Skeletal muscle tissue (tissue), 4 donors: ENCODE measurements around the gene KCNIP4. TPM values are rescaled to one million over a fixed set of nuclear protein-coding genes. Genes with fewer than 3 reads are reported as not detected.

Experiments used
- H3K27ac ChIP-seq: one replicate; pipeline ENCODE4 v1.7.0; 2013; ENCODE audit warnings: mild to moderate bottlenecking, low read depth, low read length, inconsistent platforms
- H3K27me3 ChIP-seq, 3 donors: one replicate each; pipeline ENCODE4 v1.7.0; 2013; ENCODE audit warnings: low read length in 3 of 3; ENCODE audit not compliant: control insufficient read depth in 3 of 3, insufficient read depth in 3 of 3
- H3K36me3 ChIP-seq, 3 donors: one replicate each; pipeline ENCODE4 v1.7.0; 2013; ENCODE audit warnings: low read length in 3 of 3; ENCODE audit not compliant: control insufficient read depth in 3 of 3, insufficient read depth in 3 of 3
- H3K4me1 ChIP-seq, 3 donors: one replicate each; pipeline ENCODE4 v1.7.0; 2013; ENCODE audit warnings: low read length in 3 of 3, mild to moderate bottlenecking in 3 of 3; ENCODE audit not compliant: control insufficient read depth in 3 of 3, insufficient read depth in 3 of 3
- H3K4me3 ChIP-seq, 3 donors: one replicate each; pipeline ENCODE4 v1.7.0; 2013; ENCODE audit warnings: low read length in 3 of 3
- H3K9ac ChIP-seq, 3 donors: one replicate each; pipeline ENCODE4 v1.7.0; 2013; ENCODE audit warnings: low read length in 3 of 3, mild to moderate bottlenecking in 3 of 3, moderate library complexity in 2 of 3, low read depth in 1 of 3
- H3K9me3 ChIP-seq, 3 donors: one replicate each; pipeline ENCODE4 v1.7.0; 2013; ENCODE audit warnings: low read length in 3 of 3; ENCODE audit not compliant: control insufficient read depth in 3 of 3
- total RNA-seq: library from RNA; depleted of rRNA; stranded (reverse); fragments of >200 nt; gene quantifications from one replicate; pipeline ENCODE4 v1.2.3, GENCODE V29; 2014
- donor health status: Osteomylitis.

Gene KCNIP4
- total RNA-seq, 1 donor from 2014 or later: 0.52 TPM

DNA sequence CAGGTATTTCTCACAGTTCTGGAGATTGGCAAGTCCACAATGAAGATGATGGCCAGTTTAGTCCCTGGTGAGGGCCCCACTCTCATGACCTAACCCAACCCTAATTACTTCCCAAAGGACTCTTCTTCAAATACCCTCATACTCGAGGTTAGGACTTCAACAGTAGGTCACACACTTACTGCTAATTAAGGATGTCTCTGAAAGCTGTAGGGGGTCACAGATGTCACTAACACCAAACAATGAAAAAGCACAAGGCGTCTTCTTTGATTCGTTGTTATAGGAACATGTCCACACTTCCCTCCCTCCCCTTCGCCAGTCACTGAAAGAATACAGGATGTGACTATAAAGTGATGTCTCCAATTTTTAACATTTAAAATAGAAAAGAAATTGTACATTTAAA lies 938.6 kb downstream of the KCNIP4 start:
- no peak overlapping the region for H3K4me3 ChIP-seq

DNA sequence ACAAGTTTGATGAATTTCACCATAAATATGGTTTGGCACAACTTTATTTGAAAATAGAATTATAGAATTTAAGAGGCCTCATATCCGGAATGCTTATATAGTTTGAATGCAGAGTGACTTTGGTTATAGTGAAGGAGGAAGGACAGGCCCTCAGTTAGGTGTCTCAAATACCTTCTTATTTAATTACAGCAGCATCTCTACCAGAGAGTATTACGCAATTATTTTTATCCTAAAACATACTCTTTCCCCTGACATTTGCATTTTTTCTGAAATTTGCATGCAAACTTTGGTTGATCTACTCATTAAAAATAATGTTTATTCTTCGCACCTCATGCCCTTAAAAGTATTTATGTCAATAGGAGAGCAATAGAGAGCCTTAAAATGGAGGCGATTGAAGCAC lies 942.9 kb downstream of the KCNIP4 start:
- no peaks in the 10 kb centered on the region for H3K9me3 ChIP-seq
- H3K4me1 ChIP-seq: no peaks in the 10 kb centered on the region
- H3K4me3 ChIP-seq: no peak overlapping the region
- H3K9ac ChIP-seq: no peak overlapping the region
- no peaks in the 10 kb centered on the region for H3K36me3 ChIP-seq
- H3K27ac ChIP-seq: no peak overlapping the region
- no peaks in the 10 kb centered on the region for H3K27me3 ChIP-seq

More for the DNA sequence above, 938.6 kb downstream of the KCNIP4 start:
- Histone ChIP-seq H3K9me3 (no peaks in the 10 kb centered on the region), H3K9ac (no peak overlapping the region), H3K27me3 (no peaks in the 10 kb centered on the region), H3K27ac (no peak overlapping the region), H3K36me3 (no peaks in the 10 kb centered on the region), H3K4me1 (no peaks in the 10 kb centered on the region)

DNA sequence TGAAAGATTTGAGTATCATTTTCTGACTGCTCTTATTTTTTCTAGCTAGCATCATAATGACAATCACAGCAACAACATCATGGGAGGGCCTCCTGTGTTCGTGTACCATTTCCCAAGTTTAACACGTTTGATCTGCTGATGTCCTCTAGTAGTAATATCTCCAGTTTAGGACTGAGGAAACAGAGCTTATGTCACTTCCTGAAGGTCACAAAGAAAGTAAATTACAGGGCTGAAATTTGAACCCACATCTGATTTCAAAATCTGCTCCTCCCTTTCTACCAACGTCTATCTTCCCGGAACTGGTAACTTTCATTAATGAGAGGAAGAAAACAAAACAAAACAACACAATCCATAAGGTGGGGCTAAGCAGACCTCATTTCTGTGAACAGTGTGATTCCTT lies 945.6 kb downstream of the KCNIP4 start:
- H3K27ac ChIP-seq: no peak overlapping the region
- H3K27me3 ChIP-seq: no peaks in the 10 kb centered on the region
- H3K9me3 ChIP-seq: no peaks in the 10 kb centered on the region
- H3K9ac ChIP-seq: no peak overlapping the region
- H3K4me1 ChIP-seq: no peaks in the 10 kb centered on the region
- H3K4me3 ChIP-seq: no peak overlapping the region
- H3K36me3 ChIP-seq: no peaks in the 10 kb centered on the region

DNA sequence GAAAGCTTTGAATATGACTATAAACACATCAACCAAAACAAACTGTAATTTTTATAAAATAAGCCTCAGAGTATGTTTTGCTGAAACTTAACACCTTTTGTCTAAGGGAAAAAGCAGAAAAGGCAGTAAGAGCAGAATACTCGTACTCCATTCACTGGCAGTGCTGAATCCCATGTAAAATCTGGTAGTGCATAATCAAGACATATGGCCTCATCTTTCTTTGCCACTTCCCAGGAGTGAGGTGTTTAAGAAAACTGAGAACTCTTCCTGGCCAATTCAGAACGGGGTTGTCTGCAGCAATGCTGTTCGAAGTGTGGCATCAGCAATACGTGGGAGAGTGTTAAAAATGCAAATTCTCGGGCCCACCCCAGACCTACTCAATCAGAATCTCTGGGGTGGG lies 946.3 kb downstream of the KCNIP4 start:
- Histone ChIP-seq H3K4me3 (no peak overlapping the region), H3K27ac (no peak overlapping the region), H3K9me3 (no peaks in the 10 kb centered on the region), H3K4me1 (no peaks in the 10 kb centered on the region), H3K27me3 (no peaks in the 10 kb centered on the region), H3K9ac (no peak overlapping the region), H3K36me3 (no peaks in the 10 kb centered on the region)

DNA sequence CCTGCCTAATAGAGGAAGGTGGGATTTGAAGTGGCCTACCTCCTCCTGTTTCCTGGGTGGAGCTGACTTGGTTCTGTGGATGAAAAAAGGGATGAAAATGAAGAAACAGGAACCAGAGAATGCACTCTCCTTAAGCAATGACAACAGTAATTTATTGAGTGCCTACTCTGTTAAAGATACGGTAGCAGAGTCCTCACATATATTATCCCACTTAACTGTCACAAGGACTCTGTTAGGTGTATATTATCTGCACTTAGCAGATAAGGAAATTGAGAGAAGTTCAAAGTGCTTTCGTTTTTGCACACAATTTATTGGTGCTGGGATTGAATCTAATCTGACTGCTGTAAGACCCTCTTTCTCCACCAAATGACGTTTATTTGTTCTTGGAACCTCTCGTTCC lies 947.1 kb downstream of the KCNIP4 start:
- Histone ChIP-seq H3K27ac (no peak overlapping the region), H3K4me3 (no peak overlapping the region), H3K4me1 (no peaks in the 10 kb centered on the region), H3K9ac (no peak overlapping the region), H3K9me3 (no peaks in the 10 kb centered on the region), H3K27me3 (no peaks in the 10 kb centered on the region), H3K36me3 (no peaks in the 10 kb centered on the region)

DNA sequence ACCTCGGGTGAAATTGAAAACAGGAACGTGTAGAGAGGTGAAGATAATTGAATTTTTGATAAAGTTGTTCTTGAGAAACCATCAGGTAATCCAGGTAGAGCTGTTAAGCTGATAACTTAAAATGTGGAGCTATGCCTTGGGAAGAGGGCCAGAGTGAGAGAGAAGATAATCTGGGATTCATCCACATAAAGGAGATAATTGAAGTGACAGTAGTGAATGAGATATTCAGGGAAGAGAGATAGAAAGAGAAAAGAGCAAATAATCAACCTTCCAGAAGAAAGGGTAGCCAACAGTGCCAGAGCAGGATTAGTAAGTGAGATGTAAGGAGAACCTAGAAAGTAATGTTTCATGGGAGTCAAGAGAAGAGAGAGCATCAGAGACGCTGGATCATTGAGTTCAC lies 950.7 kb downstream of the KCNIP4 start:
- no peak overlapping the region for H3K9ac ChIP-seq
- H3K27ac ChIP-seq: no peak overlapping the region
- no peaks in the 10 kb centered on the region for H3K4me1 ChIP-seq
- no peaks in the 10 kb centered on the region for H3K27me3 ChIP-seq
- no peak overlapping the region for H3K4me3 ChIP-seq
- peaks cover 0 to 3% (median 0%) of the 10 kb centered on the region in 3 donors for H3K9me3 ChIP-seq
- no peaks in the 10 kb centered on the region for H3K36me3 ChIP-seq

DNA sequence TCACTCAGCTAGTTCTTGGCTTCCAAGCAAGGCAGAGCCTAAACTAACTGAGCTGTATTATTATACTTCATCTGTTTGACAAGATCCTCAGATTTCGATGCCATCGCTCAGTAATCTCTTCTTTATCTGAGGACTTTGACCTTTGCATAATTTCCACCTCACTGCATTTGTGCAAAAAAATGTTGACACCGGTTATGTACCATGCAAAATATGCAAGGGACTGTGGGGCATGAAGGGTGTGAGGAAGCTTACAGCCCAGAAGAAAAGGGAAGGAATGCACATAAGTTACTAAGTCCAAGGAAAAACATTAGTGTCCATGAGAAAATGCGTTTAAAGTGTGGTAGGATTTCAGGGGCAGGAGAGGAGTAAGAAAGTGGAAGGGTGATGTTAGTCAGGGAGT lies 953.0 kb downstream of the KCNIP4 start:
- no peaks in the 10 kb centered on the region for H3K4me1 ChIP-seq
- H3K36me3 ChIP-seq: no peaks in the 10 kb centered on the region
- no peak overlapping the region for H3K4me3 ChIP-seq
- no peaks in the 10 kb centered on the region for H3K27me3 ChIP-seq
- H3K27ac ChIP-seq: no peak overlapping the region
- peaks cover 0 to 7% (median 0%) of the 10 kb centered on the region in 3 donors for H3K9me3 ChIP-seq
- no peak overlapping the region for H3K9ac ChIP-seq

DNA sequence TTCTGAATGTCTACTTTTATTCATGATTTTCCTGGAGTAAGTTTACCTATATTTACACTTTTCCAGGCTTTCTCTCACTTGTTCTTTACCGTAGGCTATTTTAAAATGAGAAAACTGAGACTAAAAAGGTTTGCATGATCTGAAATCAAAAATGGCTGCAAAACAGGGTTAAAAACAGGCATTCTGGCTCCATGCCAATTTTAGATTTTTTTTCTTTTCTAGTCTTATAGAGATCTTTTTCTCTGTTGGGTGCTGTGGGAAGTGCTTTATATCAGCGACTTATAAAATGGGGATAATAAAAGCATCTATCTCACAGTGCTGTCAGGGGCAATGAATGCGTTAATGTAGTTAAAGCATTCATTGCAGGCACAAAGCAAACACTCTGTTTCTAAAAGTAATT lies 953.6 kb downstream of the KCNIP4 start:
- no peak overlapping the region for H3K27ac ChIP-seq
- H3K9me3 ChIP-seq: peaks cover 0 to 7% (median 0%) of the 10 kb centered on the region in 3 donors
- no peaks in the 10 kb centered on the region for H3K4me1 ChIP-seq
- no peaks in the 10 kb centered on the region for H3K36me3 ChIP-seq
- no peak overlapping the region for H3K4me3 ChIP-seq
- H3K27me3 ChIP-seq: no peaks in the 10 kb centered on the region
- H3K9ac ChIP-seq: no peak overlapping the region

DNA sequence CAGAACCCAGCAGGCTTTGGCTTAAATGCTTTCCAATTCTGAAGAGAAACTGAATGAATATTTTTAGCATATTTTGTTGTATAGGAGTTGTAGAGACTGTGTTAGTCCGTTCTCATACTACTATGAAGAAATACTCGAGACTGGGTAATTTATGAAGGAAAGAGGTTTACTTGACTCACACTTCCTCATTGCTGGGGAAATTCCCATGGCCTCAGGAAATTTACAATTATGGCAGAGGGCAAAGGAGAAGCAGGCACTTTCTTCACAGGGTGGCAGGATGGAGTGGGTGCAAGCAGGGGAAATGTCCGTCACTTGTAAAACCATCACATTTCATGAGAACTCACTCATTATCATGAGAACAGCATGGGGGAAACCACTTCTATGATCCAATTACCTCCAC lies 956.6 kb downstream of the KCNIP4 start:
- no peaks in the 10 kb centered on the region for H3K27me3 ChIP-seq
- H3K27ac ChIP-seq: no peak overlapping the region
- H3K4me3 ChIP-seq: no peak overlapping the region
- H3K36me3 ChIP-seq: no peaks in the 10 kb centered on the region
- peaks cover 0 to 7% (median 0%) of the 10 kb centered on the region in 3 donors for H3K9me3 ChIP-seq
- no peaks in the 10 kb centered on the region for H3K4me1 ChIP-seq
- no peak overlapping the region for H3K9ac ChIP-seq

DNA sequence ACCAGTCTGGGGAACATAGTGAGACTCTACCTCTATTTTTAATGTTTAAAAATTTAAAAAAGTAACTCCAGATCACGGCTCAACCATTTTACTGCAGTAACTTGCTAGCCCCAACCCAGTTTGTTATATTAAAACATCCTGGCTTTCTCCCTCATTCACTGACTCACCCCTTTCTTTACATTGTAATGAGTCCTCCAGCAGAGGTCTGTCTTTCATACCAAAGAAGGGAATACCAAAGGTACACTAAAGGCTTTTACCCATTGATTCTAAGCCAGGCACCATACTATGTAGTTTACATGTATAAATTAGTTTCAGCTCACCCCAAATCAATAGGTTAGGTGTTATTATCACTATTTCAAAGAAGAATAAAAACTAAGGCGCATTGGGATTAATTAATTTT lies 961.4 kb downstream of the KCNIP4 start:
- Histone ChIP-seq H3K27ac (no peak overlapping the region), H3K9ac (no peak overlapping the region), H3K36me3 (no peaks in the 10 kb centered on the region), H3K4me1 (no peaks in the 10 kb centered on the region), H3K4me3 (no peak overlapping the region), H3K9me3 (peaks cover 0 to 4% (median 0%) of the 10 kb centered on the region in 3 donors), H3K27me3 (peaks cover 0 to 15% (median 0%) of the 10 kb centered on the region in 3 donors)

DNA sequence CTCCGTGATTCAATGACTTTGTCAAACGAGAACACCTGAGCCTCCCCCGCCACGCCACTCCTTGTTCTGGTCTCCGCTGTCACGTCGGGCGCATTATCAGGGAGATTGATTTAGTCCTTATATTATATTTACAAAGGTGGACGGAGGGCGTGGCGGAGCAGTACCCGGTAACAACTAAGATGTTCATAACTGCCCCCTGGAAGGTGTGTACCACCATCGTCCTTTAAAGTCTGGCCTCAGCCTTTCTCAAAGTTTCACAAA lies 964.1 kb downstream of the KCNIP4 start:
- H3K27ac ChIP-seq: no peak overlapping the region
- no peak overlapping the region for H3K4me3 ChIP-seq
- no peaks in the 10 kb centered on the region for H3K4me1 ChIP-seq
- H3K9ac ChIP-seq: no peak overlapping the region
- no peaks in the 10 kb centered on the region for H3K9me3 ChIP-seq
- H3K27me3 ChIP-seq: peaks cover 0 to 15% (median 0%) of the 10 kb centered on the region in 3 donors
- no peaks in the 10 kb centered on the region for H3K36me3 ChIP-seq
